Activated CD4-positive, alpha-beta T cell treated with anti-CD3 and anti-CD28 coated beads for 1 hour (primary cell): ENCODE data around the gene MORC2.

Experiments used
- DNase-seq: peaks from one replicate; pipeline ENCODE4 v3.0.0-alpha.2; 2020

Gene MORC2

DNA sequence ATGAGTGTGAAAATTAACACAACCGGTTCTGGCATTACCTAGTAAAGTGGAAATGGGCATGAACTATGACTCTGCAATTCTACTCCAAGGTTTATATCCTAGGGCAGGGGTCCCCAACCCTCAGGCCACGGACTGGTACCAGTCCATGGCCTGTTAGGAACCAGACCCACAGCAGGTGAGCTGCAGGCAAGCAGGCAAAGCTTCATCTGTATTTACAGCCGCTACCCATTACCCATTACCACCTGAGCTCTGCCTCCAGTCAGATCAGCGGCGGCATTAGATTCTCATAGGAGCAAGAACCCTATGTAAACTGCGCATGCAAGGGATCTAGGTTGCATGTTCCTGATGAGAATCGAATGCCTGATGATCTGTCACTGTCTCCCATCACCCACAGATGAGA, 49.8 kb downstream of the MORC2 start:
- no peak for DNase-seq

DNA sequence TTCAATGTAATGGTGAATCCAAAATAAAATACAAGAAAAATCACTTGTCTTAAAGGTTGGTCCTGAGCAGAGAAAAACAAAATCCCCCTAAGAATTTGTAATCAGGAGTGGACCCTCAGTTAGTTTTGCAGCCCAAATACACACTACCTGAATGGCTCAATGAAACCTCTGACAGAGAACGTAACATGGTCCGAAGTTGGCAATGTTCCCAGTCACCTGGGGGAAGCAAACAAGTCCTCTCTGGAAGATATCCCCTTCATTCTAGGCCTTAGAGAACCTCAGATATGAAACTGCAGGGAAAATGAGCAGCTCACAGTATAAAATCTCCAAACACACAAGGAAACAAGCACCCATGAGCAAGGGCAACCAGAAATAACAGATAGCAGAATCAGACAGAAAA, 58.2 kb downstream of the MORC2 start:
- DNase-seq: no peak

DNA sequence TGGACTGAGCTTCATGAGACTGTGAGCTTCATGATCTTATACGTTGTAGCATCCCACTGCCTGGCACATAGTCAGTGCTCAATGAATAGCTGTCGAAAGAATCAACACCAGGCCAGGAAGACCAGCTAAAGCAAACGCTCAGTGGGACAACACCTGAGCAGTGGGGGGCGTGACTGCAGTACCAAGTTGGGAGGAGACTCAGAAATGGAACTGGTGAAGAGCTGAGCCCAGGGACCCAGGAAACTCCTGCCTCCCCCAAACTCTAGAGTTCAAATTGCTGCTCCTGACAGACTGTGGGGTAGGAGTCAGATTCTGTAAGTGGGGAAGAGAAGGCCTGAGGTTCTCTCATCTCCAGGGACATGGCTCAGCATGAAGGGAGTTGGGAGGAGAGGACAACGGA, 59.3 kb downstream of the MORC2 start:
- no peak for DNase-seq

DNA sequence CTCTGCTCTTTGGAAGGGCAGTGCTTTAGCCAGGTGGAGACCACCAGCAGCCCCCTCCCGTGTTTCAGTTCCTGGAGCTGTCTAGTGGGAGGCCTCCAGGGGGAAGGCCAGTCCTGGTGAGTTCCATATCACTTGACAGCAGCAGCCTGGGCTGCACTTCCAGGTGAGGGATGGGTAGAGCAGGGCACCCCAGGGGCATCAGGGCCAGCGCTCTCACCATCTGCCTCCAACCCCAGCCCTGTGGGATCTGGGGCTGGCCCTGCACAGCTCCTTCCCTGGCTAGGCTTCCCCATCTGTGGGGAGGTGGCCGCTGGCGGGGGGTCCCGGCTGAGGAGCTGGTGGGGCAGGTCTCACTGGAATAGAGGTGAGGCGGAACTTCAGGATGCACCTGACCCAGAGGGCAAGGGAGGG, 60.5 kb downstream of the MORC2 start:
- DNase-seq: no peak

DNA sequence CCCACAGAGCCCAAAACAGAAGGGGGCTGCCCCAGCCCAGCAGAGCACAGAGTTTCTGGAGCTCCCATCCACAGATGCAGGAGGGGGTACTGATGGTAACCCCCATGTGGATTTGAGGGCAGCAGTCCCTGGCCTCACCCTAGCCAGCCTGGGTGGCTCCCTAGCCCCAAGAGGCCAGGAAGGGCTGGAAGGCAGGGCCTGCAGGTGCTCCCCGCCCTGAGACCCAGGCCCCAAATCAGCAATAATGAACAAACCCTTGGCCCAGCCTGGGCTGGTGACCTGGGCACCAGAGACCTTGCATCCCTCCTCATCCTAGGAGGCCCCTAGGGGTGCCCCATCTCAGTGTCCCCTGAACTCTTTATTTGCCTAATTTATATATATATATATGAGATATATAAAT, 61.6 kb downstream of the MORC2 start:
- no peak for DNase-seq

DNA sequence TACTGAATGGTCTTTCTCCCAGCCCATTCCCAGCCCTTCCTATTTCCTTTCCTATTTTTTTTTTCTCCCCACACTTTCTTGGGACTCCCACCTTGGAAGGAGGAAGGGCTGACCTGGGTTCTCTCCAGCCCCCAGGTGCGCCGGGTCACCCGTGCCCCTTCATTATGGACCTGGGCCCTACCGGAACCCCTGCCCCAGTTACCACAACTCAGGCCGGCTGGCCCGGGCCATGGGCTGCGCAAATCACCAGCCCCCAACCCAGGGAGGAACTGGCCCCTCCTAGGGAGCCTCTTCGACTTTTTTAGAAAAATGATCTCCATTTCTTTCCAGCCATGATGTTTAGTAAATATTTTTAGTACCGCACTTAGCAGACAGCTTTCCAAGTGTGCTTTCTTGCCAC, 62.2 kb downstream of the MORC2 start:
- no peak for DNase-seq

DNA sequence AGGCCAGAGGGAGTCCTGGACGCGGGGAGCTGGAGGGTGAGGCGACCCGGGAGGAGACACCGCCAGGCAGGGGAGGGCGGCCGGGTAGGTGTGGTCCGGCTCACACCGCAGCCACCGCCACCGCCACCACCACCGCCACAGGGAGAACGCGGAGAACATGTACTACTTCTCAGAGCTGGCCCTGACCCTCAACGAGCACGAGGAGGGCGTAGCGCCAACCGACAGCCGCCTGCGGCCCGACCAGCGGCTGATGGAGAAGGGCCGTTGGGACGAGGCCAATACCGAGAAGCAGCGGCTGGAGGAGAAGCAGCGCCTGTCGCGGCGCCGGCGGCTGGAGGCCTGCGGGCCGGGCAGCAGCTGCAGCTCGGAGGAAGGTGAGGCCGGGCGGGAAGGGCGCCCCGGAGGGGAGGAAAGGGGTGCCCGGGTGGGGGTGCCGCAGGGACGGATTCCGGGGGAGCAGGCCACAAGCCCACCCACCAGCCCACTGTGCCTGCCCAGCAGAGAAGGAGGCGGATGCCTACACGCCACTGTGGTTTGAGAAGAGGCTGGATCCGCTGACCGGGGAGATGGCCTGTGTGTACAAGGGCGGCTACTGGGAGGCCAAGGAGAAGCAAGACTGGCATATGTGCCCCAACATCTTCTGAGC, 62.8 kb downstream of the MORC2 start:
- DNase-seq: no peak

DNA sequence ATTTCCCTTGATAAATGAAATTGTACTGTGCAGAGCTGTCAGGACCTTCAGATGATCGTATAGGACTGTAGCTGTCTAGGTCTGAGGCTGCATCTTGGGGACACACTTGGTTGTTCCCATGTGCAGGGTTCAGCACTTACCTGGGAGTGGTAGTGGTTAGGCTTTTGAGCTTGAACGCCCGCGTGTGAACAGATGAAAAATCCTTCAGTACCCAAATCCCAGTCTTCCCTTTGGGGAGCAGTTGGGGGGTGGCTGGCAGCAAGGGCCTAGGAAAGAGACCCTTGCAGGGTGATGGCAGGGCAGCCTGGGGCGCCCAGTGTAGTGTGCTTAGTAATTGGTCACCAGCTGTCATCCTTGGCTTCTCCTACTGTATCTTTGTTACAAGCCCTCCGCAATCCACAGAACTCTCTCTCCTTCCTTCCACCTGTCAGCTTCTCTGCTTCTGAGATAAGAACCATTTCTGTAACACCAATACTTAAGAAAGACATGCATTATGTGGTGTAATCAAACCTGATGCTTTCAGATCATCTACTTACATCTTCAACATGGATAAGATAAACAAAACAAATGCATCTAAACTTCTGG, 64.6 kb downstream of the MORC2 start:
- no peak for DNase-seq

DNA sequence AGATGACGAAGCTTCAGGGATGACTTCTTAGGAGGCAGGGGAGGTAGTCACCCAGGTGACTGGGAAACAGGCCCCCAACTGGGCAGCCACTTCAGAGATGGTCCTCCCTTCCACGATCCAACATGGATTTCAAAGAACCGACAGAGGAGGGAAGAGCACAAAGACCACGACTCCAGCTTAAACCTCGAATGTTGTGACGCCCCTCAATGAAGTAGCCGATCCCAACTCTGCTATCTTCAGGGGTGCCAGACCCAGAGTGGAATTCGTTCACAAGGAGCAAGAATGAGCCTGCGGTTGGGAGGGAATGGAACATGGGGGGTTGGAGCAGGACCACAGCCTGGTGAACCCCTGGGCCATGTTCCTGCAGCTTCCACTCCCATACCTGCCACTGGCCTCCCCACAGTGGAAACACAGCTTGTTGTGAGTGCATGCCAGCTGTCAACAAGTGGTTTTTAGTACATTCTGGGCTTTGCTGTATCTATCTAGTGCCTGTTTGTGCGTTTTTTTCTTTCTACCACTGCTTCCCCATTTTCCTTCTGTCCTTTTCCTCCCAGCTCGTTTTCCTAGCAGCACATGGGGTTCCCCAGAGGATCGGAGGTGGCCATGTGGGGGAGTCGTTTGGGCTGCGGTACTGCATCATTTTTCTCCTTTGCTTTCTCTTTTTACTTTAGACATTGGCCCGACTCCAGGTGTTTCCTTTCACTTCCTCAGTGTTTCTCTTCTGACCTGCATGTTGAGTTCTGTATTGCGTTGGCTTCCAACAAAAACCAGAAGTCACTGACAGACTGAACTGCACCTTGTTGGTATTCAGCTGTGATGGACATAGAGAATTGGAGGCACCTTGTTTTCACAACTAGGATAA, 65.8 kb downstream of the MORC2 start:
- no peak for DNase-seq

DNA sequence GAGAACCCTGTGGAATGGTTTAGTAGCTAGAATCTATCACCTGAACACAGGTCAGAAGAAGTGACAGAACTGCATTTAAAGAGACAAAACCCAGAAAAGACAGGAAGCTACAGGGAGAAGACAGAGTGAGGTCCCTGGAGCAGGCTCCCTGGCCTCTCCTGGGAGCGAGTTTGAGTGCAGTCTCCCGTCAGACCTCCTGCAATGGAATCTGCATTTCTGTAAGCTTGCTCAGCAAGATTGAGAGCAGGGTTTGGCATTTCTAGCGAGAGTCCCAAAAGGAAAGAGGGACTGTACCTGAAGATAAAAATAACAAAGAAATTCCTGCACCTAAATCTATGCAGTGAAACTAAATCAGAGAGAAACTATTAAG, 74.2 kb downstream of the MORC2 start:
- DNase-seq: no peak

DNA sequence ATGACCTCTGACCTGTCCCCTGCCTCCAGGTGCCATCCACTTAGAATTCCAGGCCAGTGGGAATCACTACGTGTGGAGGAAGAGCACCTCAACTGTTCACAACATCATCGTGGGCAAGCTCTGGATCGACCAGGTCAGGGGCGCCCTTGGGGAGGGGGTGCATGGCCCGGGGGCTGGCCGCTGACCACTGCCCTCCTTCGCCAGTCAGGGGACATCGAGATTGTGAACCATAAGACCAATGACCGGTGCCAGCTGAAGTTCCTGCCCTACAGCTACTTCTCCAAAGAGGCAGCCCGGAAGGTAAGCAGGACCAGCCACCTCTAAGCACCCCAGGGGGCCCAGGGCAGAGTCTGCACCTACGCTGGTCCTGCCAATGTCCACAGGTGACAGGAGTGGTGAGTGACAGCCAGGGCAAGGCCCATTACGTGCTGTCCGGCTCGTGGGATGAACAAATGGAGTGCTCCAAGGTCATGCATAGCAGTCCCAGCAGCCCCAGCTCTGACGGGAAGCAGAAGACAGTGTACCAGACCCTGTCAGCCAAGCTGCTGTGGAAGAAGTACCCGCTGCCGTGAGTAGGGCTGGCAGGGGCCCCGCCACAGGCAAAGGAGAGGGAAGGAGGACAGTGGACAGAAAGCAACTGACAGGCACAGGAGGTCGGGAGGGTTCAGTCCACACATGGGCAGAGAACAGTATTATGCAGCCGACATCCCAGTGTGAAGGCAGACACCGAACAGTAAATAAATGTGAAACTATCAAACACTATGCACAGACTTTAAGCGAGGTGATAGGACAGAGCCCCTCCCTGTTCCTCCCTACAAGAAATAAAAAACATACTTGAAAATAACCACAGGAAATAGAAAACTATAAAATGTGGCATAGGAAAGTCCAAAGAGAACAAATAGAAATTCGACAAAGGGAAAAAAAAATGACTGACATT, 74.9 kb downstream of the MORC2 start:
- no peak for DNase-seq

DNA sequence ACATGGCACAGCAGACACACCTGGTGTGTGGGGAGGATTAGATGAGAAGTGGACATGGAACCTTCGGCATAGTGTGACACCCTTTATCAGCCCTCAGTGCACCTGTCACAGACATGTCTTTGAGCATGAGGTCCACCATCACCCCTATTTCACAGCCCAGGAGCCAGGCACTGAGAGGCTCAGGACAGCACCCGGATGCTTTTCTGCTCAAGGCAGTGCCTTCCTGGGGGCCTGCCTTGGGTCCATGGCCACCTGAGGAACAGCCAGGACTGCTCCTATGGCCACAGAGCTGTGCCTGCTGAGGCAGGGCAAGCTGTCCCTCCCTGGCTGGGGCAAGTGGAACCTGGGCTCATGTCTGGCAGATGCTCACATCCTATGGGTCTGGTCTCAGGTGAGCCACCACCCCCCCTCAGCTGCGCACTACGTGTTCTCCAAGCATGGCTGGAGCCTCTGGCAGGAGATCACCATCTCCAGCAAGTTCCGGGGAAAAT, 75.8 kb downstream of the MORC2 start:
- DNase-seq: no peak

DNA sequence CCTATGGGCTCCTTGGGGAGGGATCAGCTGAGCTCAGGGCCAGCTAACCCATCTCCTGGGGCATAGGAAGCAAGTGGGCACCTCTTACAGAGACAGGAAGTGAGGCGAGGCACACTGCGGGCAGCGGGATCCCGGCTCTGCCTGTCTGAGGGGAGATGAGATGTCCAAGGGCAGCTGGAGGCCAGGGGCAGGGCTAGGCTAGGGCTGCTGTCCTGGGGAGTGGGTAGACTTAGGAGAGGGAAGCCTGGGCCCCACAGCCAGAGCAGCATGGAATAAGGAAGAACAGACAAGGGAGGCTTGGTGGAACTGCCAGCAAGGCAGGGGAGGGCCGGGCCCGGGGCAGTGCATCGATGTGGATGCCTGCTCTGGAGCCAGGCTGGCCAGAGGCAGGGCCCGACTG, 76.3 kb downstream of the MORC2 start:
- DNase-seq: no peak

DNA sequence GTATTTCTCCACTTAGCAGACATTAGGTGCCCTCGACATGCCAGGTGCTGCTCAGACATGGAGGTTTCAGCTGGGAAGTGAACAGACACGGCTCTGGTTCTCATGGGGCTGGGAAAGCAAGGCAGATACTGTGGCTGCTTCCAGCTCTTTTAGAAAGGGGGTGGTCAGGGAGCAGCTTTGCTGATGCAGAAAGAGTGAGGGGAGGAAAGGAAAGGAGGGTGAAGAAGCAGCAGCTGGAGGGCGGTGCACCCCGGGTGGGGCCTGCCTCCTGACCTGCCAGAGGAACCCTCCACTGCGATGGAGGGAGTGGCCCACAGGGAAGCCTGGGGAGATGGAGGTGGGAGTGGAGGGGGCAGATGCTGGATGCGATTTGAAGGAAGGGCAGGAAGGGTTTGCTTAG, 76.8 kb downstream of the MORC2 start:
- DNase-seq: no peak

DNA sequence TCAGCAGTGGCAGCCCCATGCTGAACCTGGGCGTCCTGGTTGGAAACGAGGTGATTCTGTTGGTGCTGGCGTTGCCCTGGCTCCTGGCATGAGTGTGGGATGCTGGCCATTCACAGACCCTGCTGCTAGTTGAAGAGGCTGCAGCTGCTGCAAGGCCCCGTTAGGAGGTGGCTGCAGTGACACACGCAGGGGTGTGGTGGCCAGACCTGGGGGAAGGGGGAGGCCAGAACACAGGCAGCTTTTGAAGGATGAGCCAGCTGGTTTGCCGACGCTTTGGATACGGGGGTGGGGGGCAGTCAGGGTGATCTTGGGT, 77.2 kb downstream of the MORC2 start:
- no peak for DNase-seq

DNA sequence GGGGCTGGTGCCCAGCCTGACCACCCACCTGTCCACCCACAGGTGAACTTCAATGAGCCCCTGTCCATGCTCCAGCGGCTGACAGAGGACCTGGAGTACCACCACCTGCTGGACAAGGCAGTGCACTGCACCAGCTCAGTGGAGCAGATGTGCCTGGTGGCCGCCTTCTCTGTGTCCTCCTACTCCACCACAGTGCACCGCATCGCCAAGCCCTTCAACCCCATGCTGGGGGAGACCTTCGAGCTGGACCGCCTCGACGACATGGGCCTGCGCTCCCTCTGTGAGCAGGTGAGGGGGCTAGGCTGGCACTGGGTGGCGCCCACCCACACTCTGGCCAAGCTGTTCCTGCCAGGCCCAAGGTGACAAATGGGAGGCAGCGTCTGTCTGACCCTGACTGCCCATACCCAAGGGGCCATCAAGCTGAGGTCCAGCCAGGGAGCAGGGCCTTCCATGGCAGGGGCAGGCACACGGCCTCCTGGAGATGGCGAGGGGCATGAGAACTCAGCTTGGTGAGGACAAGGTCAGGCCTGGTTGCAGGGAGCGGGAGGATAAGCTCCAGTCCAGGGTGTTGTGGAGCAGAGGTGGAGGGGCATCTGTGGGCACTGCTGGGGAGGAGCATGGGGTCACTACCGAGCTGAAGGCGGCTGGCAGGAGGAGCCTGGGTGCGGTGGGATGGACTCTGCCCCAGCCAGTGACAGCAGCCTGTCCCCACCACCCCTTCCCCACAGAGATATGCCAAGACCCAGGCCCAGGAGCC, 77.7 kb downstream of the MORC2 start:
- no peak for DNase-seq

DNA sequence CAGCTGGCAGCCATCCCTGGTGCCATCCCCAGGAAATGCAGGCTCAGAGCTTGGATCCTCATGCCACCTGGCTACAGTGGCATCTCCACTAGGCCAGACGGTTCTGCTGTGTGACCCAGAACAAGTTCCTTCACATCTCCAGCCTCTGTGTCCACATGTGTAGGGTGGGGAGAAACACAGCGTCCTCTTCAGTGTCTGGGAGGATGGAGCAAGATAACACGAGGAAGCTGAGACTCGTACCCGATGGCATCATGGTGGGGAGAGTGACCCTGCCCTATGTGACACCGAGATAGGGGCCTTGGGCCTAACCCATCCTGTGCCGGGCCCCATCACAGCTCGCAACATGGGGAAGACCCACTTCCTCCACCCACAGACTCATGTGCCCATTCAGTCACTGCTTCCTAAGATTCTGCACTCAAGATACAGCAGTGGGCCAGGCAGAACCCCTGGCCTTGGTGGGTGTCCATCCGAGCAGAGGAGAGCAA, 78.5 kb downstream of the MORC2 start:
- no peak for DNase-seq

DNA sequence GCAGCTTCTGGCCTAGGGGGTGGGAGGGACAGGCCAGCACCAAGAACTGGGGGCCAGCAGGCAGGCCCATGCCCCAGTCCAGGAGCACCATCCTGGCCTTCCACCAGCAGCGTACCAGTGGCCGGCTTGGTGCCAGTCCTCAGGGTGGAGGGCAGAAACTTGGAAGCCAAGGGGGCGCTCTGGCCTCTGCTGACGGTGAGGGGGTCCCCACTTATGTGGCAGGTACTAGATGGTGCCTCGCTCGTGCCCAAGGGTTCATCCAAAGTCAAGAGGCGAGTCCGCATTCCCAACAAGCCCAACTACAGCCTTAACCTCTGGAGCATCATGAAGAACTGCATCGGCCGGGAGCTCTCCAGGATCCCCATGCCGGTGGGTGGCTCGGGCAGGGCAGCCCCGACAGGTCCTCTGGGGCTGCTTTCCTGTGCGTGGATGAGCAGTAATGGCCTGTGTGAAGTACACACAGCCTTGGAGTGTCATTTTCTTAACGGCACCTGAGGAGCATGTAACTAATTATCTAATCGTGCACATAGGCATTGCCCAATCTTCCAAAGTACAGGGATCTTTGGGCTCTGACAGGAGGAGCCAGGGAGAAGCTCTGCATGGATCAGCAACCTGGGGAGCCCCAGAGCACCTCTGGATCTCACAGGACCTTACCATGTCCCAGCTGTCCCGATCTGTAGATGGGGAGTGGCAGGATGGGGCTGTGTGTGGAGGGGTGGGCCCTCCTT, 79.1 kb downstream of the MORC2 start:
- no peak for DNase-seq

DNA sequence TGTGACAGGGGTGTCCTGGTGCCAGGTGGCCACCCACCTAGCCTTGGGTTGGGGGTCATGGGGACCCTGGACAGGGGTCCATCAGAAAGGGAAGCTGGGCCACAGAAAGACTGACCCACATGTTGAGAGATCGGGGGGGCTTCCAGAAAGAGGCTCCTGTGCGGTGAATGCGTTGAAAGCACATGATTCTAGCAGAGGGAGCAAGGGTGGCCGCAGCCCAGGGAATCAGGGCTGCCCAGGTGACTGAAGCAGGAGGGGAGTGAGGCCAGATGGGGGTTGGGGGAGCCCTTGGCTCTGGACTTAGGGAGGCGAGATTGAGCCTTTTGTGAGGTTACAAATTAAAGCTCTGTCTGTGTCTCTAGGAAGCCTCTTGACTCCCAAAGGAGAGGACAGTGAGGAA, 80.7 kb downstream of the MORC2 start:
- no peak for DNase-seq

DNA sequence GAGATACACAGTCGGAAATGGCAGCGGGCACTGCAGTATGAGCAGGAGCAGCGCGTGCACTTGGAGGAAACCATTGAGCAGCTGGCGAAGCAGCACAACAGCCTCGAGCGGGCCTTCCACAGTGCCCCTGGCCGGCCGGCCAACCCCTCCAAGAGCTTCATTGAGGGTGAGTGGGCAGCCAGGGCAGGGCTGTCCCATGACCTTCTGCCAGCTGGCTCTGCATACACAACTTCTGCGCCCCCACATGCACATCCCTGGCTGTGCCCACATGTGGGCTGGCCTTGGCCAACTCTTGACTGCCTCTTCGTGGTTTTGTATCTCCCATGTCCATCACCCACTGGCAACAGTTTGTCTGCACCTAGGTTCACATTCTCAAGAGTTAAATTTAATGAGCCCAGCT, 81.1 kb downstream of the MORC2 start:
- DNase-seq: no peak

DNA sequence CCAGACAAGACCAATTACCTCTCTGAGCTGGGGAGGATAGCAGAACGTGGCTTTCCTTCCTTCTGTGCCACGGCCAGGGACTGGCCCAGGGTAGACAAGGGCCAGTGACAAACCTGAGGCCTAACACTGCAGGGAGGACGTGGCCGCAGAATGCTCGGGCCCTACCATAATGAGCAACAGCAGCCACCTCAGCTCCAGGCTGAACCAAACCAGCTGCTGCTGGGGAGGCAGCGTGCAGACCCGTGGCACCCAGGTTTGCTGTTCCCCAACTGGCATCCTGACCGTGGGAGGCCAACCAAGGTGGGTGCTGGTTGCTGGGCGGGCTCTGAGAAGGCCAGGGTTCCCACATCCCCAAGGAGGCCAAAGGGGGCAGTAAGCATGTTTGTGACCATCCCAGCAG, 83.0 kb downstream of the MORC2 start:
- DNase-seq: no peak

DNA sequence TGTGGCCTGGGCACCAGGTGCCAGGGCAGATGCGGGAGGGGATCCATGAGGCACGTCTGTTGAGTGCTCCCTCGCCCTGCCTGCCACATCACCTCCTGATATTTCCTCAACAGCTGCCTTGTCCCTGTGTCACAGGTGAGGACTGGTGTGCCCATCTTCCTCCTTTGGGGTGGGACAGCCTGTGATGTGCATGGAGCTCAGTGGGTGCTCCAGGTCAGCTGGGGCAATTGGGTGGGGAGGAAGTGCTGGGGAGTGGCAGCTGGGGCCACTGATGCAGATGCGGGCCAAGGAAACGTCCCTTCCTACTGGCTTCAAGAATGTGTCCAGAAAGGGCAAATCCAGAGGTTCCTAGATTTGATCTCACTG, 83.6 kb downstream of the MORC2 start:
- no peak for DNase-seq
